Osteocyte (in vitro differentiated cells): ENCODE results near the gene SMIM44. TPM values are rescaled to one million over a fixed set of nuclear protein-coding genes. Genes with fewer than 3 reads are reported as not detected.

ENCODE experiments used
- DNase-seq: peaks from one replicate; pipeline ENCODE4 v3.0.0; 2021; ENCODE audit warnings: mixed read lengths; ENCODE audit not compliant: unreplicated experiment; ENCODE audit errors: extremely low spot score
- H3K27ac Mint-ChIP-seq: one replicate; pipeline ENCODE4 v1.8.0; 2021; ENCODE audit warnings: mild to moderate bottlenecking, mixed read lengths; ENCODE audit not compliant: unreplicated experiment
- H3K27me3 Mint-ChIP-seq: one replicate; pipeline ENCODE4 v1.8.0; 2021; ENCODE audit warnings: mixed read lengths; ENCODE audit not compliant: unreplicated experiment
- H3K36me3 Mint-ChIP-seq: one replicate; pipeline ENCODE4 v1.8.0; 2021; ENCODE audit warnings: mixed read lengths; ENCODE audit not compliant: unreplicated experiment
- H3K4me1 Mint-ChIP-seq: one replicate; pipeline ENCODE4 v1.8.0; 2021; ENCODE audit warnings: mixed read lengths; ENCODE audit not compliant: unreplicated experiment
- H3K4me3 Mint-ChIP-seq: one replicate; pipeline ENCODE4 v1.8.0; 2021; ENCODE audit warnings: mild to moderate bottlenecking, moderate library complexity, mixed read lengths; ENCODE audit not compliant: unreplicated experiment
- H3K9me3 Mint-ChIP-seq: one replicate; pipeline ENCODE4 v1.8.0; 2021; ENCODE audit warnings: mixed read lengths; ENCODE audit not compliant: unreplicated experiment
- total RNA-seq: library from RNA; stranded (reverse); gene quantifications from 2 replicates; pipeline ENCODE4 v1.2.1, GENCODE V29; 2021
- TF ChIP-seq, protein P1 (sequence below): fragments of 200-600 bp; sonication (generic); IDR thresholded peaks from 2 replicates; pipeline ENCODE4 v1.5.0; 2021; ENCODE audit warnings: antibody characterized with exemption, mild to moderate bottlenecking, moderate library complexity

SMIM44 gene
- total RNA-seq, 1 donor from 2014 or later = not detected

DNA sequence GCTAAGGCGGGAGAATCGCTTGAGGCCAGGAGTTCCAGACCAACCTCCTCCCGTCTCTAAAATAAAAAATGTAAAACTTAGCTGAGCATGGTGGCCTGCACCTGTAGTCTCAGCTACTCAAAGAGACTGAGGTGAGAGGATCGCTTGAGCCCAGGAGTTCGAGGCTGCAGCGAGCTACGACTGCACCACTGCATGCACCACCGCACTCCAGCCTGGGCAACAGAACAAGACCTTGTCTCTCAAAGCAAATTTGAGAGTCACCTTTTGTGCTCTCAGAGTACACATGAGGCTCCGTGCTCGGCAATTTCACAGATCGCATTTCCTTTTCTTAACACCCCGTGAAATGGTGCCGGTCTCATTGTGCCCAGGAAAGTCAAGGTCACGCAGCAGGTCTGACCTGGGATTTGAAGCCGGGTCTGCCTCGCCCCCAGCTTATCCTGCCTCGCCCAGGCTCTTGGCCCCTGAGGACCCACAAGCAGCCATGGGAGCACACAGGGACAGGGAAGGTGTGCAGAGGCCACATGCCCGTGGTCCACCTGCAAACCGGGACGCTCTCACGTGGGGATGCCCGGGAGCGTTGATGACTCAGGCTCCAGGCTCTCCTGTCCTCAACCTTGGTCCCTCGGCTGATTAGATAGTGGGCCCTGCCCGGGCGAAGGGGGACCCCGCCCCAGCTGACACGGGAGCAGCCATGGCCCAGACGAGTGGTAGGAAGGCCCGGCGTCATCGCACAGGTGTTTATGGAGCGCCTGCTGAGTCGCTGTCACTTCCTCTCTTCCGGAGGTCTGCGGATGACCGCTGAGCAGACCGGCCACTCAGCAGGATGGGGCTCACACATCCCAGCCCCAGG, 1.8 kb downstream of the SMIM44 start:
- Mint-ChIP-seq H3K27ac (no peak overlapping the region), H3K36me3 (no peaks in the 10 kb centered on the region), H3K4me1 (no peaks in the 10 kb centered on the region), H3K9me3 (no peaks in the 10 kb centered on the region), H3K27me3 (peaks cover 9% of the 10 kb centered on the region), H3K4me3 (no peak overlapping the region)
- TF ChIP-seq, protein P1, sequence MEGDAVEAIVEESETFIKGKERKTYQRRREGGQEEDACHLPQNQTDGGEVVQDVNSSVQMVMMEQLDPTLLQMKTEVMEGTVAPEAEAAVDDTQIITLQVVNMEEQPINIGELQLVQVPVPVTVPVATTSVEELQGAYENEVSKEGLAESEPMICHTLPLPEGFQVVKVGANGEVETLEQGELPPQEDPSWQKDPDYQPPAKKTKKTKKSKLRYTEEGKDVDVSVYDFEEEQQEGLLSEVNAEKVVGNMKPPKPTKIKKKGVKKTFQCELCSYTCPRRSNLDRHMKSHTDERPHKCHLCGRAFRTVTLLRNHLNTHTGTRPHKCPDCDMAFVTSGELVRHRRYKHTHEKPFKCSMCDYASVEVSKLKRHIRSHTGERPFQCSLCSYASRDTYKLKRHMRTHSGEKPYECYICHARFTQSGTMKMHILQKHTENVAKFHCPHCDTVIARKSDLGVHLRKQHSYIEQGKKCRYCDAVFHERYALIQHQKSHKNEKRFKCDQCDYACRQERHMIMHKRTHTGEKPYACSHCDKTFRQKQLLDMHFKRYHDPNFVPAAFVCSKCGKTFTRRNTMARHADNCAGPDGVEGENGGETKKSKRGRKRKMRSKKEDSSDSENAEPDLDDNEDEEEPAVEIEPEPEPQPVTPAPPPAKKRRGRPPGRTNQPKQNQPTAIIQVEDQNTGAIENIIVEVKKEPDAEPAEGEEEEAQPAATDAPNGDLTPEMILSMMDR = no peak
- DNase-seq = no peak

DNA sequence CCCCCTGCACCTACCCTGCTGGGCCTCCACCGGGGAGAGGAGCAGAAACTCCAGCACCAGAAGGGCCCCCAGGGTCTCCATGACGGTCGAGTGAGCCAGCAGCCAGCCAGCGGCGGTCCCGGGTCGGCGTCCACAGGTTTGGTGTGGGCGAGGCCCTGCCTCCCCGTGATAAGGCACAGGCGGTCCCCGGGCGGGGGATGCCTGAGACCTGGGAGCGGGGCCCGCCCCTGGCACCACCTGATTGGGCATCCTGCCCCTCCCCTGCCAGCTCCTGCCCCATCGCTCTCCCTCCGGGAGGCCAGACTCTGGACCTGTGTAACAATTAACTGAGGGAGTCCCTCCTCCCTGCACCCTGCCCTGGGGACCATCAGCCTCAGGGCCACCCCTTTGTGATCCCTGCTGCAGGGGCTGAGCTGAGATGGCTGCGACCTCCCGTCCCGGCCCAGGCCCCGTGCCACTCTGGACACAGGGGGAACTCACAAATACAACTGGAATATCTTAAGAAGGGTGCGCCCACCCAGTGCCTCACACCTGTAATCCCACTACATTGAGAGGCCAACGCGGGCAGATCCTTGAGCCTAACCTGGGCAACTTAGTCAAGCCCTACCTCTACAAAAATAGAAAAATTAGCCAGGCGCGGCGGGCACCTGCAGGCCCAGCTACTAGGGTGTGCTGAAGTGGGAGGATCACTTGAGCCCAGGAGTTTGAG, 2.7 kb downstream of the SMIM44 start, which contains the start of gene SMIM24:
Gene SMIM24, minus strand, starts transcription at position 143 of the 709 bp plus-strand sequence. Its CDS starts 62 bp downstream, at position 81.
- TF ChIP-seq, protein P1 = no peak
- Mint-ChIP-seq H3K27ac (no peak within 1 kb of the TSS), H3K9me3 (no peaks in the 10 kb centered on the region), H3K4me1 (no peaks in the 10 kb centered on the region), H3K4me3 (no peak within 1 kb of the TSS), H3K27me3 (peaks cover 9% of the 10 kb centered on the region), H3K36me3 (no peaks in the 10 kb centered on the region)
- DNase-seq = no peak

DNA sequence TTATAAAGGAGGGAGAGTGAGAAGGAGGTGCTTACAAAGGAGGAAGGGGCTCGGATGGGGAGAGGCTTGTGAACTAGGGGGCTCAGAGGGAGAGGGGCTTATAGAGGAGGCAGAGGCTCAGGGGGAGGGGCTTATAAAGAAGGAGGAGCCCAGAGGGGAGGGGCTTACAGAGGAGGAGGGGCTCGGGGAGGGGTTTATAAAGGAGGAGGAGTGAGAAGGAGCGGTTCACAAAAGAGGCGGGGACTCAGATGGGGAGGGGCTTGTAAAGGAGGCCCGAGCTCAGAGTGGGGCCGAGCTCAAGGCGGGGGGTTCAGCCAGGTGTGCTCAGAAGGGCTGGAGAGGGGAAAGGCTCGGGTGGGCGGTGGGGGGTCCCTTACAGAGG, 3.4 kb downstream of the SMIM44 start:
- no peaks in the 10 kb centered on the region for H3K36me3 Mint-ChIP-seq
- TF ChIP-seq, protein P1 = no peak
- H3K27me3 Mint-ChIP-seq = peaks cover 9% of the 10 kb centered on the region
- DNase-seq = no peak
- no peaks in the 10 kb centered on the region for H3K4me1 Mint-ChIP-seq
- H3K27ac Mint-ChIP-seq = no peak overlapping the region
- no peak overlapping the region for H3K4me3 Mint-ChIP-seq
- no peaks in the 10 kb centered on the region for H3K9me3 Mint-ChIP-seq

DNA sequence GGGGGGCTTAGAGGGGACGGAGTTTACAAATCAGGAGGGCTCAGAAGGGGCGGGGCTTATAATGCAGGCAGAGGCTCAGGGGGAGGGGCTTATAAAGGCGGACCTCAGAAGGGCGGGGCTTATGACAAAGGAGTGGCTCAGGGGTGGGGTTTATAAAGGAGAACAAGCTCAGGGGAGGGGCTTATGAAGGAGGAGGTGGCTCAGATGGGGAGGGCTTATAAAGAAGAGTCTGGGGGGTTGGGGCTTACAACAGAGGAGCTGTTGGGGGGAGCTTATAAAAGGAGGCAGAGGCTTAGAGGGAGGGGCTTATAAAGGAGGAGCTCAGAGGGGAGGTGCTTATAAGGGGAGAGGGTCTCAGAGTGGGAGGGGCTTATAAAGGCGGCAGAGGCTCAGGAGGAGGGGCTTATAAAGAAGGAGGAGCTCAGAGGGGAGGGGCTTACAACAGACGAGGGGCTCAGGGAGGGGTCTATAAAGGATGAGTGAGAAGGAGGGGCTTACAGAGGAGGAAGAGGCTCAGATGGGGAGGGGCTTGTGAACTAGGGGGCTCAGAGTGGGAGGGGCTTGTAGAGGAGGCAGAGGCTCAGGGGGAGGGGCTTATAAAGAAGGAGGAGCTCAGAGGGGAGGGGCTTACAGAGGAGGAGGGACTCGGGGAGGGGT, 3.9 kb downstream of the SMIM44 start:
- H3K27me3 Mint-ChIP-seq = peaks cover 9% of the 10 kb centered on the region
- no peaks in the 10 kb centered on the region for H3K9me3 Mint-ChIP-seq
- TF ChIP-seq, protein P1 = no peak
- no peaks in the 10 kb centered on the region for H3K36me3 Mint-ChIP-seq
- no peak for DNase-seq
- H3K4me1 Mint-ChIP-seq = no peaks in the 10 kb centered on the region
- H3K27ac Mint-ChIP-seq = no peak overlapping the region
- H3K4me3 Mint-ChIP-seq = no peak overlapping the region
